ENCODE results near the gene GFPT1.

DNA sequence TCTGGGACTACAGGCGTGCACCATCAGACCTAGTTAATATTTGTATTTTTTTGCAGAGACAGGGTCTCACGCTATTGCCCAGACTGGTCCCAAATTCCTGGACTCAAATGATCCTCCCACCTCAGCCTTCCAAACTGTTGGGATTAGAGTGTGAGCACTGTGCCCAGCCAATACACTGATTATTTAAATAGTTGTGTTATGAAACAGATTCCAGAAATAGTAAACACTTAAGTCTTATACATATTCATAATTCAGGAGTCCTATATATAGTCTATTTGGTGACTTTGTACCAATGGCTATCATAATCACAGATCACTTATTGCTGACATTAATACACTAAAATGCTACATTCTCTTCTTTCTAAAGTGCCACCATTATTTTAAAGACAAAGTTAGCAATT is 37.4 kb upstream of the GFPT1 start:
- no peak for TF ChIP-seq POLR2A (IDR thresholded peaks at IDR 0.05; ENCODE audit: low read length)
- no peak for TF ChIP-seq GATA1 (IDR thresholded peaks at IDR 0.05; ENCODE audit: low read depth, low read length)
